Mesothelial cell of epicardium (in vitro differentiated cells): ENCODE data around the gene CUBN. TPM values are rescaled to one million over a fixed set of nuclear protein-coding genes. Genes with fewer than 3 reads are reported as not detected.
"Not testable (repeated sequence)": the region's sequence is repeated elsewhere in the genome, so short reads cannot be mapped to it uniquely, and the experiment has no call there.

Source experiments
- DNase-seq, 2 experiments: peaks; one replicate each; pipeline ENCODE4 v3.0.0; 2021; ENCODE audit warnings: low spot score in 2 of 2; ENCODE audit not compliant: unreplicated experiment in 2 of 2
- H3K27ac Mint-ChIP-seq: 2 replicates; pipeline ENCODE4 v1.8.0; 2021; ENCODE audit warnings: mixed read lengths
- H3K27me3 Mint-ChIP-seq: 2 replicates; pipeline ENCODE4 v1.8.0; 2021; ENCODE audit warnings: low read depth, mixed read lengths
- H3K36me3 Mint-ChIP-seq: 2 replicates; pipeline ENCODE4 v1.8.0; 2021; ENCODE audit warnings: mixed read lengths
- H3K4me1 Mint-ChIP-seq: 2 replicates; pipeline ENCODE4 v1.8.0; 2021; ENCODE audit warnings: mixed read lengths
- H3K4me3 Mint-ChIP-seq: 2 replicates; pipeline ENCODE4 v1.8.0; 2021; ENCODE audit warnings: mild to moderate bottlenecking, moderate library complexity, mixed read lengths
- H3K9me3 Mint-ChIP-seq: 2 replicates; pipeline ENCODE4 v1.8.0; 2021; ENCODE audit warnings: mixed read lengths
- total RNA-seq: library from RNA; stranded (reverse); gene quantifications from 3 replicates; pipeline ENCODE4 v1.2.1, GENCODE V29; 2021
- TF ChIP-seq, protein P1 (sequence below): fragments of 200-600 bp; sonication (generic); IDR thresholded peaks from one replicate; pipeline ENCODE4 v1.5.0; 2021; ENCODE audit warnings: antibody characterized with exemption; ENCODE audit not compliant: unreplicated experiment

CUBN gene
- total RNA-seq, 1 donor from 2014 or later, result 1.5 TPM

DNA sequence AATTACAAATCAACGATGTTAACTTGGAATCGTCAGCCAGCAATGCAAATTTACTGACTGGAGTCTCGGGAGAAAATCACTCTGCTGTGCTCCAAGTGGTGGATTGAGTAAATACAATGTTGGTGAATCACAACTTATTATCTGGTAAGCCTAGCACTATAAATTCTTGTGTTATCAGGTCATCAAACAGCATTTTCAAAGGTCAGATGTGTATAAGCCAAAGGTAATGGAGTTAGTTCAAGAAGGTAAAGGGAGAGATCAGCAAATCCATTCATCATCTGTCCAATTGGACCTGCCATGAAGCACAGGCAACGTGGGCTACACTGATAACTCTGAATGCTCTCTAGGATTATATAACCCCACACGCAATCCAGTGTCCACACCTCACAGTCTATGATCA lies 13.9 kb downstream of the CUBN start:
- no peaks in the 10 kb centered on the region for H3K36me3 Mint-ChIP-seq

GRCh38 chr10:17114878-17115444 lies 14.7 kb downstream of the CUBN start:
- H3K27ac Mint-ChIP-seq, H3K9me3 Mint-ChIP-seq, H3K4me3 Mint-ChIP-seq, H3K27me3 Mint-ChIP-seq, DNase-seq, H3K36me3 Mint-ChIP-seq, H3K4me1 Mint-ChIP-seq: not testable (repeated sequence)

More for the DNA sequence above, 13.9 kb downstream of the CUBN start:
- Mint-ChIP-seq H3K4me1 (peaks cover 8% of the 10 kb centered on the region), H3K27ac (no peak overlapping the region), H3K9me3 (no peaks in the 10 kb centered on the region), H3K27me3 (no peaks in the 10 kb centered on the region), H3K4me3 (no peak overlapping the region)
- no peak for DNase-seq
- TF ChIP-seq, protein P1, sequence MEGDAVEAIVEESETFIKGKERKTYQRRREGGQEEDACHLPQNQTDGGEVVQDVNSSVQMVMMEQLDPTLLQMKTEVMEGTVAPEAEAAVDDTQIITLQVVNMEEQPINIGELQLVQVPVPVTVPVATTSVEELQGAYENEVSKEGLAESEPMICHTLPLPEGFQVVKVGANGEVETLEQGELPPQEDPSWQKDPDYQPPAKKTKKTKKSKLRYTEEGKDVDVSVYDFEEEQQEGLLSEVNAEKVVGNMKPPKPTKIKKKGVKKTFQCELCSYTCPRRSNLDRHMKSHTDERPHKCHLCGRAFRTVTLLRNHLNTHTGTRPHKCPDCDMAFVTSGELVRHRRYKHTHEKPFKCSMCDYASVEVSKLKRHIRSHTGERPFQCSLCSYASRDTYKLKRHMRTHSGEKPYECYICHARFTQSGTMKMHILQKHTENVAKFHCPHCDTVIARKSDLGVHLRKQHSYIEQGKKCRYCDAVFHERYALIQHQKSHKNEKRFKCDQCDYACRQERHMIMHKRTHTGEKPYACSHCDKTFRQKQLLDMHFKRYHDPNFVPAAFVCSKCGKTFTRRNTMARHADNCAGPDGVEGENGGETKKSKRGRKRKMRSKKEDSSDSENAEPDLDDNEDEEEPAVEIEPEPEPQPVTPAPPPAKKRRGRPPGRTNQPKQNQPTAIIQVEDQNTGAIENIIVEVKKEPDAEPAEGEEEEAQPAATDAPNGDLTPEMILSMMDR, result no peak

DNA sequence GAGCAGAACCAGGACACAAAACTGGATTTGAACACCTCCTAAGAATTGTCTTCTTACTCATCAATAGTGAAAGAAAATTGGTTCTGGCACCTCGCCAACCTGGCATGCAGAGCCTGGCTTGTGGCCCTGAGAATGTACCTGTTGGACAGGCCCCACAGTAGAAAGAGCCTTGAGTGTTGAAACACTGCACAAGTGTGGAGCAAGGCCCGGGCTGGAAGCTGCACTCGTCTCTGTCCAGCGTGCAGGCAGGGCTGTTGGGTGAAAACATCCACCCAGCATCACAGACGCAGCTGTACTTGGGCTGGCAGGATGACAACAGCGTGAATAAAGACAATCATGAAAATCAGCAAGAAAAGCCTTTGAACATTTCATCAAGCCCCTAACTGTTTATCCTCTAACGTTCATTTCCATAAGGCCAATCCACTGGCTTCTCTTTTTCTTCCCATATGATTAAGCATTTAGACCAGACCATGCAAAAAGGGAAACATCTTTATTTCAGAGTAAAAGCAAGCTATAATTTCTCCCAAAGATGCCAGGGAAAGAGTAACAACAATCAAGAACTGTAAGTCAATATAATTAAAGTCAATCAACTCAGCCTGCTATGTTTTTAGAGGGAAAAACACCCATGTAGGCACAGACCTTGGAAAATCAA lies 15.6 kb downstream of the CUBN start:
- peaks cover 2% of the 10 kb centered on the region for H3K4me1 Mint-ChIP-seq
- H3K27me3 Mint-ChIP-seq, result no peaks in the 10 kb centered on the region
- peak overlapping the region; percentile 30 for H3K27ac Mint-ChIP-seq
- no peak for DNase-seq
- no peaks in the 10 kb centered on the region for H3K36me3 Mint-ChIP-seq
- no peak overlapping the region for H3K4me3 Mint-ChIP-seq
- TF ChIP-seq, protein P1, result no peak
- H3K9me3 Mint-ChIP-seq, result no peaks in the 10 kb centered on the region

GRCh38 chr10:17113346-17113745 lies 16.3 kb downstream of the CUBN start:
- Mint-ChIP-seq H3K9me3 (no peaks in the 10 kb centered on the region), H3K27me3 (no peaks in the 10 kb centered on the region), H3K4me1 (peaks cover 4% of the 10 kb centered on the region), H3K4me3 (no peak overlapping the region), H3K36me3 (no peaks in the 10 kb centered on the region), H3K27ac (no peak overlapping the region)
- TF ChIP-seq, protein P1, result no peak
- no peak for DNase-seq

DNA sequence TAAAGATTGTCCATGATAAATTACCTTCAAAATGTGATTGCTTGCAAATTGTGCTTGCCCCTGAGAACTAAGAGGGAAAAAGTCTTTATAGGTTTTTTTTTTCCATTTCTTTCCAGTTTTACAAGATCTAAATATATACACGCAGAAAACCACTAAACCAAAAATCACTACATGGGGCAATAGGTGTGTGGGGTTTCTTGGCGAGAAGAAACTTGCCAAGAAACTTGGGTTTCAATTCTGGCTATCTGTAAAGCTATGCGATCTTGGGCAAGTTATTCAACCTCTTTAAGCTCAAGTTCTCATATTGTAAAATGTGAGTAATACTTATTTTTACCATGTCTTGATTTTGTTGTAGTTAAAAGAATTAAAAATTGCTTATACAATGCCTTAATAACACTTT lies 17.0 kb downstream of the CUBN start:
- Mint-ChIP-seq H3K9me3 (no peaks in the 10 kb centered on the region), H3K27ac (no peak overlapping the region)

More for the DNA sequence above, 17.0 kb downstream of the CUBN start:
- Mint-ChIP-seq H3K36me3 (no peaks in the 10 kb centered on the region), H3K4me1 (peaks cover 4% of the 10 kb centered on the region), H3K4me3 (no peak overlapping the region), H3K27me3 (no peaks in the 10 kb centered on the region)
- TF ChIP-seq, protein P1, result no peak
- no peak for DNase-seq
